ENCODE data around the gene WNT1. TPM values are rescaled to one million over a fixed set of nuclear protein-coding genes. Genes with fewer than 3 reads are reported as not detected.

Gene WNT1
- total and polyA plus RNA-seq, 10 of the 15 experiments (the other 5 are each of a cell fraction or from before 2014, with no cell fraction given), result not detected

- no peak for TF ChIP-seq PRDM15 (CRISPR knock-in tag; IDR thresholded peaks at IDR 0.05)
- TF ChIP-seq PBX3 (IDR thresholded peaks at IDR 0.05; ENCODE audit: insufficient replicate concordance, low read depth, low read length), result no peak
- TF ChIP-seq SKIL (IDR thresholded peaks at IDR 0.05; ENCODE audit: low read depth, poor library complexity, severe bottlenecking), result no peak
- TF ChIP-seq IKZF1 (conservative IDR thresholded peaks at IDR 0.05), result peak; percentile 68
- TF ChIP-seq, protein P1, sequence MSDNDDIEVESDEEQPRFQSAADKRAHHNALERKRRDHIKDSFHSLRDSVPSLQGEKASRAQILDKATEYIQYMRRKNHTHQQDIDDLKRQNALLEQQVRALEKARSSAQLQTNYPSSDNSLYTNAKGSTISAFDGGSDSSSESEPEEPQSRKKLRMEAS (IDR thresholded peaks at IDR 0.05; ENCODE audit: low read depth, low read length), result peak; percentile 54; the same call in 1 of the 2 replicates
- TF ChIP-seq FOXM1 (IDR thresholded peaks at IDR 0.05; ENCODE audit: low read depth, low read length), result no peak
- no peak for TF ChIP-seq NR2C1 (IDR thresholded peaks at IDR 0.05)
- TF ChIP-seq TBL1XR1 (IDR thresholded peaks at IDR 0.05; ENCODE audit: low read depth, low read length), result no peak
- TF ChIP-seq SMARCA5 (IDR thresholded peaks at IDR 0.05), result peak; percentile 34; the same call in 1 of the 2 replicates
- TF ChIP-seq, protein P2, sequence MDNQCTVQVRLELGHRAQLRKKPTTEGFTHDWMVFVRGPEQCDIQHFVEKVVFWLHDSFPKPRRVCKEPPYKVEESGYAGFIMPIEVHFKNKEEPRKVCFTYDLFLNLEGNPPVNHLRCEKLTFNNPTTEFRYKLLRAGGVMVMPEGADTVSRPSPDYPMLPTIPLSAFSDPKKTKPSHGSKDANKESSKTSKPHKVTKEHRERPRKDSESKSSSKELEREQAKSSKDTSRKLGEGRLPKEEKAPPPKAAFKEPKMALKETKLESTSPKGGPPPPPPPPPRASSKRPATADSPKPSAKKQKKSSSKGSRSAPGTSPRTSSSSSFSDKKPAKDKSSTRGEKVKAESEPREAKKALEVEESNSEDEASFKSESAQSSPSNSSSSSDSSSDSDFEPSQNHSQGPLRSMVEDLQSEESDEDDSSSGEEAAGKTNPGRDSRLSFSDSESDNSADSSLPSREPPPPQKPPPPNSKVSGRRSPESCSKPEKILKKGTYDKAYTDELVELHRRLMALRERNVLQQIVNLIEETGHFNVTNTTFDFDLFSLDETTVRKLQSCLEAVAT (IDR thresholded peaks at IDR 0.05), result no peak
- no peak for TF ChIP-seq ZNF207 (IDR thresholded peaks at IDR 0.05; ENCODE audit: borderline replicate concordance)
- no peak for TF ChIP-seq BCL11A (IDR thresholded peaks at IDR 0.05; ENCODE audit: low read depth, low read length)
- TF ChIP-seq EED (IDR thresholded peaks at IDR 0.05; ENCODE audit: low read depth), result no peak
- no peak for TF ChIP-seq MEF2A (IDR thresholded peaks at IDR 0.05; ENCODE audit: insufficient read depth, low read depth, low read length)
- no peak for TF ChIP-seq RELA (IDR thresholded peaks at IDR 0.05; ENCODE audit: borderline replicate concordance, partially characterized antibody)
- TF ChIP-seq RUNX3 (IDR thresholded peaks at IDR 0.05; ENCODE audit: low read length), result peak; percentile 32; the same call in 1 of the 2 replicates
- no peak for TF ChIP-seq MXI1 (IDR thresholded peaks at IDR 0.05; ENCODE audit: low read depth, low read length)
- TF ChIP-seq PAX8 (IDR thresholded peaks at IDR 0.05), result no peak
- TF ChIP-seq LARP7 (IDR thresholded peaks at IDR 0.05), result 0 out of 2 replicates have a peak, but pooled peaks have one; percentile 38
- no peak for TF ChIP-seq CEBPB (IDR thresholded peaks at IDR 0.05; ENCODE audit: borderline replicate concordance in 1 of 2, low read depth in 2 of 2, low read length in 2 of 2)
Measured at GRCh38 chr12:48969833-48970701, 8.1 kb upstream of the WNT1 start (continued).

Data from GM12878 (cell line).